Measurements from ENCODE around the gene ZNF792.

The ZNF792 gene

DNA sequence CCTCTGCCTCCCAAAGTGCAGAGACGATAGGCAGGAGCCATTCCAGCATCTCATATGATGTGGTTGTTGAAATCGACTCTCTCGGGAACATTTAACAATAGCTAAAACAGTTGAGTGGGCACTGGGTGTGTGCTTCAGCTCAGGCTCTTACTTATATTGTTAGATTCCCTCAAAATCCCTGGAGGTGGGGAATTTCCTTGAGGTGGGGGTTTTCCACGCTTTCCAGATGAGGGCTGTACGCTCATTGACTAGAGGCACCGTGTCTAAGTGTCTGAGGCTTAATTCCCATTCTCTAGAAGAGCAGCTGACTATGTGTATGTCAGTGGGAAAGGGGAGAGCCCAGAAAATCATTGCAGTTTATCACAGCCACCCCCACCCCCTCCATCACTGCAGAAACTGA, 25.3 kb upstream of the ZNF792 start:
- H3K4me1 ChIP-seq: peaks cover 0 to under 1% (median under 1%) of the 10 kb centered on the region in 4 donors
- H3K9me3 ChIP-seq: no peaks in the 10 kb centered on the region
- H3K36me3 ChIP-seq: no peaks in the 10 kb centered on the region
- peak in 1 of 2 donors; percentile 16 for DNase-seq
- TF ChIP-seq, protein P1, sequence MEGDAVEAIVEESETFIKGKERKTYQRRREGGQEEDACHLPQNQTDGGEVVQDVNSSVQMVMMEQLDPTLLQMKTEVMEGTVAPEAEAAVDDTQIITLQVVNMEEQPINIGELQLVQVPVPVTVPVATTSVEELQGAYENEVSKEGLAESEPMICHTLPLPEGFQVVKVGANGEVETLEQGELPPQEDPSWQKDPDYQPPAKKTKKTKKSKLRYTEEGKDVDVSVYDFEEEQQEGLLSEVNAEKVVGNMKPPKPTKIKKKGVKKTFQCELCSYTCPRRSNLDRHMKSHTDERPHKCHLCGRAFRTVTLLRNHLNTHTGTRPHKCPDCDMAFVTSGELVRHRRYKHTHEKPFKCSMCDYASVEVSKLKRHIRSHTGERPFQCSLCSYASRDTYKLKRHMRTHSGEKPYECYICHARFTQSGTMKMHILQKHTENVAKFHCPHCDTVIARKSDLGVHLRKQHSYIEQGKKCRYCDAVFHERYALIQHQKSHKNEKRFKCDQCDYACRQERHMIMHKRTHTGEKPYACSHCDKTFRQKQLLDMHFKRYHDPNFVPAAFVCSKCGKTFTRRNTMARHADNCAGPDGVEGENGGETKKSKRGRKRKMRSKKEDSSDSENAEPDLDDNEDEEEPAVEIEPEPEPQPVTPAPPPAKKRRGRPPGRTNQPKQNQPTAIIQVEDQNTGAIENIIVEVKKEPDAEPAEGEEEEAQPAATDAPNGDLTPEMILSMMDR (IDR thresholded peaks at IDR 0.05): no peak
- no peak overlapping the region for H3K27ac ChIP-seq
- intact Hi-C loops (cut with DNase I; ENCODE audit: low total_unique reads): no loop called here
- peaks cover 0 to 2% of the 10 kb centered on the region in 2 donors for H3K27me3 ChIP-seq
- no peak overlapping the region for H3K4me3 ChIP-seq

DNA sequence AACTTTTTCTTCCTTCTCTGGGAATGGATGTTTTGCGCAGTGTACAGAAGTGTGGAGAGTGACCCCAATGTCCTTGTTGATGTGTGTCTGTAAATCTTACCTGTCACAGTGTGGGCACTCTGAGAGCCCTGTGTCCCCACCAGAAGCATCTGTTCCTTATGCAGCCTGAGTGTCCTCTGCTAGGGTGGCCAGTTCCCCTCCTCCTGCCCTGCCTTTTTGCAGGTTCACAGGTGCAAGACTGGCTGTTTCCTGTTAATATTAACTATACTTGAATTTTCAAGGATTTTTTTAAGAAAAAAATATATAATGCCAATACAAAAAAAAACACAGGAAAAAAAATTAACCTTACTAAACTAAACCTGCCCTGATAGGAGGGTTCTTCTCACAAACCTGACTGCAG, 24.1 kb upstream of the ZNF792 start:
- H3K36me3 ChIP-seq: no peaks in the 10 kb centered on the region
- no peak overlapping the region for H3K27ac ChIP-seq
- H3K4me3 ChIP-seq: no peak overlapping the region
- TF ChIP-seq, protein P1 (IDR thresholded peaks at IDR 0.05): no peak
- H3K4me1 ChIP-seq: no peaks in the 10 kb centered on the region
- no peaks in the 10 kb centered on the region for H3K9me3 ChIP-seq
- peak in 1 of 2 donors; percentile 20 for DNase-seq
- intact Hi-C loops (cut with DNase I; ENCODE audit: low total_unique reads): no loop called here
- H3K27me3 ChIP-seq: peaks cover 0 to 2% of the 10 kb centered on the region in 2 donors

DNA sequence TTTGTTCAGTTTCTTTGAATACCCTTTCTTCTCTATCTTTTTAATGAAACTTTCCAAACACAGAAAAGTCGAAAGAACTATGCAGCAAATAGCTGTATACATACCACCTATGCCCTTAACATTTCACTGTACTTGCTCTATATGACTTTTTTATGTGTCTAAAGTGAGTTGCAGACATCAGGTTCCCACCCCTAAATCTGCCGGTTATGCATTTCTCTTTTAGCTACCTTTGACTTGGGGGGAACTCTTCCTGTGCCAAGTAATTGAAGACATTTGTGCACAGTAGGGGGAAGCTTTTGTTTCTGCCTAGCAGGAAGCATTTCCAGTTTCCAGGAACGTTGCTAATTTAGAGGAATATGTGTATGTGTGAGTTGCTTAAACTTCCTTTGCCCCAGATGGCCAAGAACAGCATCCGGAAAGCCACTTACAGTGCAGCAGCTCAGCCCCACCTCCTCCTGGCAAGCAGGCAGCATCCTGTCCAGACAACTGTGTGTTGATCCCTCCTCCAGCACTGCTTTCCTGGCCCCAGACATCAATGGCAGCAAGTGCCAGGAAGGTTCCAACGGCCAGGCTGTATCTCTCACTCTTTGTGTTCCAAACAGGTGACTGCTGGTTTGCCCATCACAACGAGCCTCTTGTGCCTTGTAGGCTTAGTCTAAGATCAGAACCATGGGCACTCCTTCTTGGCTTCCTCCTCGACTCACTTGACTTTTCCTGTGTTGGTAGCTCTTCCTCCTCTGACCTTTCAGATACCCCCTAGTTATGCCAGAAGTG, 21.4 kb upstream of the ZNF792 start:
- H3K9me3 ChIP-seq: no peaks in the 10 kb centered on the region
- TF ChIP-seq, protein P1 (IDR thresholded peaks at IDR 0.05): no peak
- H3K27ac ChIP-seq: no peak overlapping the region
- peak; percentile 54 to 64 for DNase-seq
- intact Hi-C loops (cut with DNase I; ENCODE audit: low total_unique reads): no loop called here
- peaks cover 0 to 2% of the 10 kb centered on the region in 2 donors for H3K27me3 ChIP-seq
- H3K4me1 ChIP-seq: no peaks in the 10 kb centered on the region
- H3K4me3 ChIP-seq: no peak overlapping the region
- no peaks in the 10 kb centered on the region for H3K36me3 ChIP-seq

DNA sequence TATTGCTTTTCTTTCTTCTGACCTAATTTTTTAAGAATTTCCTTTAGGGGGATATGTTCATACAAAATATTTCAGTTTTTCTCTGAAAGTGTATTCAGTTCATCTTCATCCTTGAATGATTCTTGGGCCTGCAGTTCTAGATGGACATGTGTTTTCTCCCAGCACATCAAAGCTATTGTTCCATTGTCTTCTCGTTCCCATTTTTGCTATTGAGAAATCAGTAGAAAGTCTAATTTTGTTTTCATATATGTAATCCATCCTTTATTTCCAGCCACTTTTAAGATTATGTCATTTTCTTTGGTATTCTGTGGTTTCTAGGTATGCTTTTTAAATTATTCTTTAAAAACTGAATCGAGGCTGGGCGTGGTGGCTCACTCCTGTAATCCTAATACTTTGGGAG, 20.3 kb upstream of the ZNF792 start:
- no peak overlapping the region for H3K27ac ChIP-seq
- no peaks in the 10 kb centered on the region for H3K9me3 ChIP-seq

DNA sequence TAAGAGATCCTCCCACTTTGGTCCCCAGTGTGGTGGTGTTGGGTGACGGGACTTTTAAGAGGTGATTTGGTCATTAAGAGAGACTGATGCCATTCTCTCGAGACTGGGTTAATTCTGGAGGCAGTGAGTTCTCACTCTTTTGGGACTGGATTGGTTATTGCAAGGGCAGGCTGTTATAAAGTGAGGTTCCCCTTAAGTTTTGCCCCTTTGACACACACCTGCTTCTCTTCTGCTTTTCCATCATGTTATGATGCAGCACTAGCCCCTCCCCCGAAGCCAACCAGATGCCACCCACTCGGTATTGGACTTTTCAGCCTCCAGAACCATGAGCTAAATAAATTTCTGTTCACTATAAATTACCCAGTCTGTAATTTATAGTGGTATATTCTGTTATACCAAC, 19.8 kb upstream of the ZNF792 start:
- Histone ChIP-seq H3K4me1 (no peaks in the 10 kb centered on the region), H3K36me3 (no peaks in the 10 kb centered on the region), H3K9me3 (no peaks in the 10 kb centered on the region), H3K4me3 (no peak overlapping the region), H3K27me3 (no peaks in the 10 kb centered on the region), H3K27ac (no peak overlapping the region)
- intact Hi-C loops (cut with DNase I; ENCODE audit: low total_unique reads): no loop called here
- TF ChIP-seq, protein P1 (IDR thresholded peaks at IDR 0.05): no peak
- no peak for DNase-seq

More for the DNA sequence above, 20.3 kb upstream of the ZNF792 start:
- Histone ChIP-seq H3K4me1 (no peaks in the 10 kb centered on the region), H3K36me3 (no peaks in the 10 kb centered on the region), H3K27me3 (no peaks in the 10 kb centered on the region), H3K4me3 (no peak overlapping the region)
- intact Hi-C loops (cut with DNase I; ENCODE audit: low total_unique reads): no loop called here
- TF ChIP-seq, protein P1 (IDR thresholded peaks at IDR 0.05): no peak
- no peak for DNase-seq
